PFSK-1 (cell line): ENCODE results near the gene PRXL2B.

ENCODE experiments used
- FOXP2 ChIP-seq: optimal IDR thresholded peaks from 2 replicates; pipeline ENCODE3; 2011; ENCODE audit warnings: borderline replicate concordance, control low read depth, inconsistent platforms; ENCODE audit not compliant: insufficient read depth; ENCODE audit errors: extremely low read length, extremely low read depth
- POLR2AphosphoS5 ChIP-seq: IDR thresholded peaks from 2 replicates; pipeline ENCODE4 v1.6.1; 2012; ENCODE audit warnings: low read depth, mild to moderate bottlenecking, control low read depth, low read length, moderate library complexity
- REST ChIP-seq, 2 experiments: IDR thresholded peaks; 2 replicates each; pipeline versions ENCODE4 v1.6.1 to v1.8.0; 2011 to 2012; ENCODE audit warnings: low read depth in 2 of 2, low read length in 2 of 2, control low read depth in 1 of 2, inconsistent platforms in 1 of 2, mild to moderate bottlenecking in 1 of 2, moderate library complexity in 1 of 2; ENCODE audit not compliant: insufficient read depth in 1 of 2
- SIN3A ChIP-seq: IDR thresholded peaks from 2 replicates; pipeline ENCODE4 v1.6.1; 2012; ENCODE audit warnings: mild to moderate bottlenecking, low read length, moderate library complexity, borderline replicate concordance; ENCODE audit not compliant: insufficient read depth
- TAF1 ChIP-seq: IDR thresholded peaks from 2 replicates; pipeline ENCODE4 v1.6.1; 2012; ENCODE audit warnings: low read length, control low read depth, borderline replicate concordance; ENCODE audit not compliant: insufficient read depth

PRXL2B gene

GRCh38 chr1:2637442-2638145, 51.0 kb downstream of the PRXL2B start:
- TF ChIP-seq SIN3A (no peak), REST (IDR thresholded peaks at IDR 0.05; ENCODE audit: insufficient read depth in 1 of 2, low read depth in 2 of 2, low read length in 2 of 2) (no peak), POLR2AphosphoS5 (no peak), FOXP2 (no peak), TAF1 (no peak)

- TF ChIP-seq SIN3A (no peak), REST (IDR thresholded peaks at IDR 0.05; ENCODE audit: insufficient read depth in 1 of 2, low read depth in 2 of 2, low read length in 2 of 2) (no peak), TAF1 (no peak), POLR2AphosphoS5 (no peak), FOXP2 (no peak)
Measured at GRCh38 chr1:2638466-2639115, 52.0 kb downstream of the PRXL2B start.

- TF ChIP-seq SIN3A (no peak), REST (IDR thresholded peaks at IDR 0.05; ENCODE audit: insufficient read depth in 1 of 2, low read depth in 2 of 2, low read length in 2 of 2) (no peak), POLR2AphosphoS5 (no peak), TAF1 (no peak), FOXP2 (no peak)
Measured at GRCh38 chr1:2639203-2639602, 52.6 kb downstream of the PRXL2B start.

GRCh38 chr1:2639607-2640521, 53.3 kb downstream of the PRXL2B start:
- TF ChIP-seq REST (IDR thresholded peaks at IDR 0.05; ENCODE audit: insufficient read depth in 1 of 2, low read depth in 2 of 2, low read length in 2 of 2) (no peak), FOXP2 (no peak), TAF1 (no peak), SIN3A (no peak), POLR2AphosphoS5 (no peak)
